DND-41 (cell line): Measurements from ENCODE around the gene MXD4.

Source experiments
- ATAC-seq: fragments of 200-7000 bp; cut with Tn5 transposase; 3 replicates; pipeline ENCODE4 v1.9.1; 2021; ENCODE audit warnings: low read depth; ENCODE audit not compliant: insufficient read depth
- DNase-seq: peaks from one replicate; pipeline ENCODE4 v3.0.0-alpha.2; 2020
- H2AFZ ChIP-seq: 2 replicates; pipeline ENCODE4 v1.6.0; 2012; ENCODE audit warnings: low read depth, low read length
- H3K27ac ChIP-seq: 2 replicates; pipeline ENCODE4 v1.5.1; 2012; ENCODE audit warnings: low read length, inconsistent platforms
- H3K27me3 ChIP-seq: fragments of 200-600 bp; sonication (generic); 2 replicates; pipeline ENCODE4 v1.6.0; 2012; ENCODE audit warnings: low read length, mild to moderate bottlenecking, inconsistent platforms; ENCODE audit not compliant: insufficient read depth, poor library complexity
- H3K36me3 ChIP-seq: 2 replicates; pipeline ENCODE4 v1.5.1; 2012; ENCODE audit warnings: low read length, inconsistent platforms; ENCODE audit not compliant: insufficient read depth
- H3K4me1 ChIP-seq: 2 replicates; pipeline ENCODE4 v1.5.1; 2012; ENCODE audit warnings: mild to moderate bottlenecking, low read length; ENCODE audit not compliant: insufficient read depth
- H3K4me2 ChIP-seq: 2 replicates; pipeline ENCODE4 v1.6.0; 2012; ENCODE audit warnings: mild to moderate bottlenecking, moderate library complexity, low read length, inconsistent platforms; ENCODE audit not compliant: insufficient read depth
- H3K4me3 ChIP-seq, 2 experiments: fragments of 200-600 bp in 1 of 2; shearing (Covaris generic) in 1 of 2; 2 replicates each; pipeline ENCODE4 v1.5.1; 2012 to 2016; ENCODE audit warnings: inconsistent platforms in 2 of 2, low read length in 2 of 2, mild to moderate bottlenecking in 2 of 2, low read depth in 1 of 2, moderate library complexity in 1 of 2
- H3K79me2 ChIP-seq: 2 replicates; pipeline ENCODE4 v1.6.0; 2012; ENCODE audit warnings: low read length, inconsistent platforms; ENCODE audit not compliant: insufficient read depth
- H3K9ac ChIP-seq: 2 replicates; pipeline ENCODE4 v1.6.0; 2012; ENCODE audit warnings: low read depth, mild to moderate bottlenecking, inconsistent platforms, low read length, moderate library complexity
- H3K9me3 ChIP-seq: 2 replicates; pipeline ENCODE4 v1.5.1; 2012; ENCODE audit warnings: low read length, moderate library complexity, mild to moderate bottlenecking, inconsistent platforms; ENCODE audit not compliant: insufficient read depth, severe bottlenecking
- H4K20me1 ChIP-seq: 2 replicates; pipeline ENCODE4 v1.6.0; 2012; ENCODE audit warnings: low read length; ENCODE audit not compliant: insufficient read depth
- EZH2 ChIP-seq: IDR thresholded peaks from 3 replicates; pipeline ENCODE4 v1.6.1; 2012; ENCODE audit warnings: borderline replicate concordance, low read depth, mild to moderate bottlenecking, moderate library complexity, low read length, inconsistent platforms; ENCODE audit not compliant: severe bottlenecking
- TF ChIP-seq, protein P1 (sequence below): IDR thresholded peaks from 2 replicates; pipeline ENCODE4 v1.5.1; 2012; ENCODE audit warnings: borderline replicate concordance, low read length, moderate library complexity, mild to moderate bottlenecking; ENCODE audit not compliant: poor library complexity, severe bottlenecking; ENCODE audit errors: extremely low read depth

Gene MXD4

GRCh38 chr4:2271279-2272025, 9.5 kb upstream of the MXD4 start:
- Histone ChIP-seq H3K9ac (no peak overlapping the region), H3K27me3 (no peaks in the 10 kb centered on the region), H3K79me2 (no peaks in the 10 kb centered on the region), H3K4me1 (no peaks in the 10 kb centered on the region), H3K36me3 (no peaks in the 10 kb centered on the region), H2AFZ (no peak overlapping the region), H4K20me1 (no peaks in the 10 kb centered on the region), H3K27ac (no peak overlapping the region), H3K4me2 (no peak overlapping the region), H3K4me3 (no peak overlapping the region), H3K9me3 (no peaks in the 10 kb centered on the region)
- no peak for TF ChIP-seq EZH2
- TF ChIP-seq, protein P1, sequence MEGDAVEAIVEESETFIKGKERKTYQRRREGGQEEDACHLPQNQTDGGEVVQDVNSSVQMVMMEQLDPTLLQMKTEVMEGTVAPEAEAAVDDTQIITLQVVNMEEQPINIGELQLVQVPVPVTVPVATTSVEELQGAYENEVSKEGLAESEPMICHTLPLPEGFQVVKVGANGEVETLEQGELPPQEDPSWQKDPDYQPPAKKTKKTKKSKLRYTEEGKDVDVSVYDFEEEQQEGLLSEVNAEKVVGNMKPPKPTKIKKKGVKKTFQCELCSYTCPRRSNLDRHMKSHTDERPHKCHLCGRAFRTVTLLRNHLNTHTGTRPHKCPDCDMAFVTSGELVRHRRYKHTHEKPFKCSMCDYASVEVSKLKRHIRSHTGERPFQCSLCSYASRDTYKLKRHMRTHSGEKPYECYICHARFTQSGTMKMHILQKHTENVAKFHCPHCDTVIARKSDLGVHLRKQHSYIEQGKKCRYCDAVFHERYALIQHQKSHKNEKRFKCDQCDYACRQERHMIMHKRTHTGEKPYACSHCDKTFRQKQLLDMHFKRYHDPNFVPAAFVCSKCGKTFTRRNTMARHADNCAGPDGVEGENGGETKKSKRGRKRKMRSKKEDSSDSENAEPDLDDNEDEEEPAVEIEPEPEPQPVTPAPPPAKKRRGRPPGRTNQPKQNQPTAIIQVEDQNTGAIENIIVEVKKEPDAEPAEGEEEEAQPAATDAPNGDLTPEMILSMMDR, result no peak
- no peak for ATAC-seq
- DNase-seq, result no peak

- Histone ChIP-seq H3K27me3 (no peaks in the 10 kb centered on the region), H3K4me2 (no peak overlapping the region), H3K4me1 (no peaks in the 10 kb centered on the region), H3K9ac (no peak overlapping the region), H3K9me3 (no peaks in the 10 kb centered on the region), H3K4me3 (no peak overlapping the region), H3K27ac (no peak overlapping the region), H3K36me3 (no peaks in the 10 kb centered on the region), H4K20me1 (no peaks in the 10 kb centered on the region), H3K79me2 (no peaks in the 10 kb centered on the region), H2AFZ (no peak overlapping the region)
- DNase-seq, result no peak
- no peak for ATAC-seq
- TF ChIP-seq, protein P1, result no peak
- no peak for TF ChIP-seq EZH2
These were observed 8.6 kb upstream of the MXD4 start for GRCh38 chr4:2270341-2271165.

DNA sequence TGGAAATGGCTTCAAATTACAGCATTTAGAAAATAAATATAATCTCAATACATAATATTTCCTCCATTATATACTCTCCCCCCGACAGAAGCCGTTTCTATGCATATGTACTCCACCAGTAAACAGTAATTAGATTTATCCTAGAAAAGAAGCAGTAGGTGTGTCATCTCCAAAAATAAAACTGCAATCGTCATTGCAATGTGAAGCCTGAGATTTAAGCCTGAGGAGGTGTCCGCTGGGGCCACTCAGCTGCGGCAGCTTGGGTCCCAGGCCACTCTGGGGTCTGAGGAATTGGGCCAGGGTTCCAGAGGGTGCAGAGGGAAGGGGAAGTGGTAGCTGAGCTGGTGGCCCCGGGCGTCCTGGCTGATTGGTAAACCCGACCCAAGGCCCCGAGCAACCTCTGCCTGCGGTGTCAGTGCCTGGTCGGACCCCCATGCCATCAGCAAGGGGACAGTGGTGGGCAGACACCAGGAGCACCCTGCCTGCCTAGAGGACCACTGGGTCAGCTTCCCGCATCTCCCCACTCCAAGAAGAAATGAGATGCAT, 7.8 kb upstream of the MXD4 start:
- no peaks in the 10 kb centered on the region for H3K79me2 ChIP-seq
- H4K20me1 ChIP-seq, result no peaks in the 10 kb centered on the region
- H3K27ac ChIP-seq, result no peak overlapping the region
- no peaks in the 10 kb centered on the region for H3K4me1 ChIP-seq
- TF ChIP-seq, protein P1, result no peak
- TF ChIP-seq EZH2, result no peak
- H2AFZ ChIP-seq, result no peak overlapping the region
- H3K4me2 ChIP-seq, result no peak overlapping the region
- no peaks in the 10 kb centered on the region for H3K9me3 ChIP-seq
- H3K4me3 ChIP-seq, result no peak overlapping the region
- no peaks in the 10 kb centered on the region for H3K27me3 ChIP-seq
- no peak overlapping the region for H3K9ac ChIP-seq
- no peak for ATAC-seq
- no peaks in the 10 kb centered on the region for H3K36me3 ChIP-seq
- no peak for DNase-seq
